NCI-H526 (cell line): ENCODE results near the gene FXYD2.

Source experiments
- DNase-seq, 2 experiments: peaks; one replicate each; lab custom pipeline; 2025; lab: John Stamatoyannopoulos, UW

FXYD2 gene

DNA sequence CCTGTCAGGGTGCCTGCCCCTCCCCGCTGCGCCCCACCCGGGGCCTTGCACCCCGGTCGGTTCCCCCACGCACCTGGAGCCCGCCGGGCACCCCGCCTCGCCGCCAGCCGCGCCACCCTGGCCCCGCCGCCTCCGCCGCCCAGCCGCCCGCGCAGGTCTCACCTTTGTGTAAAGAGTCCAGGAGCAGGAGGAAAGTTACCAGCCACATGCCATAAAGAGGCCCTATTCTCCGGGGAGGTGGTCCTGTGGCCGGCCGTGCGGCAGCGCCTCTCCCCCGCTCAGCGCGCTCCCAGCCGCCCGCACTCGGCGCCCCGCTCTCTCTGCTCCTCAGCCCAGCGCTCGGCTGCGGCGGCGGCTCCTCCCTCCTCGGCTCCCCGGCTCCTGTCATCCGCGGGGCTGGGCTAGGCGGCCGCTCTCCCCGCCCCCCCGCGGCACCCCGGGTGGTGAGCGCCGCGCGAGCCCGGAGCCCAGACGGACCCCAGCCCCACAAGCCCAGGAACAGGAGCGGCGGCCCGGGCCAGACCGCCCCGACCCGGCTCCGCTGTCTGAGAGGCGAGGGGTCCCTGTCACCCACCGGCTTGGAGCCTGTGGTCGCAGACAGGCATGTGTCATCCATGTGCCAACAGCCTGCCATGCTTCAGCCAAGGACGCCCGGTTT lies 27.5 kb downstream of the FXYD2 start, which contains the start of gene DSCAML1:
Gene DSCAML1, minus strand, starts transcription at position 345 of the 658 bp plus-strand sequence. Its CDS starts 137 bp downstream, at position 208.
- peak; percentile 62 to 94 for DNase-seq

DNA sequence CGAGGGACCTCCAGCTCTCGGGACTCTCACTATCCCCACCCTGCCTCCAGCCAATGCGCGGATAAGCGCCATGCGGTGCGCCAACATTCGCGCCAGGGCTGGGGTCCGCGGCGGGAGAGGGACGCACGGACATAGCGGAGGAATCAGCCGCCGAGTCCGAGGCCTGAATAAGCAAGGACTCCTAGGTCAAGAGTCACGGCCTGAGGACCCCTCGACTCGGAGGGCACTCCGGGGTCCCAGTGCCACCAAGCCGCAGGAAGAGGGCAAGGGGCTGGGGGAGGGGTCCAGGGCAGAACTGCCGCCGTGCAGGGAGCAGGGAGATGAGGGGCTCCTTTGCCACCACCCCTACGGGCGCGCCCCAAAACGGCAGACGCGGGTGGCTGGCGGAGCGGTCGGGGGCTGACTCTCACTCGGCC lies 28.1 kb downstream of the FXYD2 start:
- peak in 1 of 2 experiments; percentile 91 for DNase-seq

DNA sequence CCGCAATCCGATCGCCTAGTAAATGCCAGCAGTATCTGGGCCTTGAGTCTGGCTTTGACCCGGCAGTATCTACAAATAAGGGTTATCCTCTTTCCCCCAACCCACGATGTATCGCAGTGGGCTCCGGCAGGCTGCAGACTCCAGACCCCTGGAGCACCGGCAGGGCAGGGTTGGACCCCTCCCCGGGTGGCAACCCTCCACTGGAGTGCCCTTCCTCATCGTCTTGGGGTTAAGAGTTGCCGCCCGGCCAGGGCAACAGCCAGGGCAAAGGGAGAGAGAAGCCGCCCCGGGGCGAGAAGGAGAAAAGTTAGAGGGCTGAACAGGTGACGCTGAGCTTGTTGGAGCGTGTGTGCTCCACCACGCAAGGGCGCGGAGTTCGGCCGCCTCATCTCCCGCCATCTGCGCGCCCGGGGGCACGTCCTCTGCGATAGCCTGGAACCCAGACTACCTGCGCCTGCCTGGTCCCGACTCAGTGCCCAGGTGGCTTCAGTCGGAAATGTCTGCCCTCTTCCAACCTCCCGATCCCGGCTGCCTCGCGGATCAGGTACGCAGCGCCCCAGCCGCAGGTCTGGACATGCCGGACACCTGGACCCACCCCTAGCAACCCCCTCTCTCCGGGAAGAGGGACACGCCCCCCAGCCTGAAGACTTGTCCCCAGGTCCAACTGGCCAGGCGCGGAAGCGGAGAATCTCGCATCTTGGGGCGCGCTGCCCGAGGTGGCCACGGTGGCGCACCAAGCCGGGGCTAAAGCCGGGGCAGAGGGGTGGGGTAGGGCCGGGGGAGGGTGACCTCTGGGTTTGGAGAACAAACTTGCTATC lies 28.7 kb downstream of the FXYD2 start:
- peak; percentile 70 to 93 for DNase-seq

DNA sequence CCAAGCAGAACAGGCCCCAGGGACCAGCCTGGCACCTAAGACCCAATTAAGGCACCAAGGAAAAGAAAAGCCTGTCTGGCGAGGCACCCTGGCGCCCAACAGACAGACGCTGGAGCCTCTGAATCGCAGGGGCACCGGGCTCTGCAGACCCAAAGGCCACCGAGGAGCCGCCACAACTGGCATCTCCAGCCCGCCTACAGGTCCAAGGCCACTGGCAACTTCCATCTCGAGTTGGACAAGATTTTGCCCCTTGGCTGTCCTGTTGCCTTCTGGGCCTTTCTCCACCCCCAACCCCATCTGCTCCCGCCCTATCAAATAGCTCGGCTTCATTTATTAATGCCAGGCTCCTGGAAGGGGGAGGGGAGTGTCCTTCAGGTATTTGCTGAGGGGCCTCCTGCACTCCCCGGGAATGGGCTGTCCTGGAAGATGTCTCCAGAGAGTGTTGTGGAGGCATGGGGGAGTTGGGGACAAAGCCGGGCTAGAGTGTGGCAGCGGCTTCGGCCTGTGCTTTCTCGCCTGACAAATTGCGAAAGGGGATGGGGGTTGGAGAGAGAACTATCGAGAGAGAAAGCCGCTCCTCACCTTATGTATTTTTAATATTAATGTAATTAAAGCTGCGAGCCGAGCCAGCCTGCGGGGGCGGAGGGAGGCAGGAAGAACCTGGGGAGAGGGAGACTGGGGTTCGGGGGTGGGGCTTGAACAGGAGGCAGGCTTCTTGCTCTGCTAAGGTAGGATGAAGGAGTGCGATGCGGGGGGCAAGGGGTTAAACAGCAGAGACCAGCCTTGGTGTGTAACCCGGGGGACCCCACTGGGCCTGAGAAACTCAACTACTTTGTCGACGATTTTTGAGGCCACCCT lies 29.5 kb downstream of the FXYD2 start:
- DNase-seq, result peak; percentile 76 to 85

DNA sequence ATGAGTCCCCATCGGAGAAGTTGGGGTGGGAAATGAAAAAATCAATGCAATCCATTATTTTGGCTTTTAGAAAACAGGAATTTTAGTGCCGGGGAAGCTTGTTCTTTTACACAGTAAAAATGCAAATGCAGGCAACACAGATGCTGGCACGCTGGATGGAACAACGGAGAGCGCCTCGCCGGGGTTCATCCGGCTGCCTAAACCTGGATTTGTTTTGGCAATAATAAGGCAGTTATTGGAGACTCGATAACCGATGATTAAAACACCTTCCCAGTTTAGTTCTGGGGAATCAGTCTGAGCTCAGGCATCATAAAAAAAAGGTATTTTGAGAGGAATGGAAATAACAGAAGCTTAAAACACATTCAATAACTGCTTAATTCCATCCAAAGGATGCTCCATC lies 30.4 kb downstream of the FXYD2 start:
- peak; percentile 67 to 83 for DNase-seq

DNA sequence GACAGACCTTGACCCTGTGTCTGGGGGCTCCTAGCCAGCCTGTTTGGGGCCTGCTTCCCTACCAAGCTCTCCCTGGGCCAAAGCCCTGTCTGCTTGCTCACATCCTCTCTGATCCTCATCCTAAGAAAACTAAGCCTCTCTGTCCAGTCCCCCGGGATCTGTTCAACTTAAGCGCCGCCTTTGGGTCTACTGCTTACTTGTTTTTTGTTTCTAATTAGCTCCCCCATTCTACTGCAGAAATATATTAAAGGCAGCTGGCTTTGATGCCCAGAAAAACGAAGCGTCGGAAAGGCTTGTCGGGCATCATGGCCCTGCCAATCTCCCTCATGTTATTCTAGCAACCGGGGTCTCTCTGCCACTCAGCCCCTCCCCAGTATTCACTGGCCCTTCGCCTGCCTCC lies 31.0 kb downstream of the FXYD2 start:
- DNase-seq, result peak; percentile 60 to 75

DNA sequence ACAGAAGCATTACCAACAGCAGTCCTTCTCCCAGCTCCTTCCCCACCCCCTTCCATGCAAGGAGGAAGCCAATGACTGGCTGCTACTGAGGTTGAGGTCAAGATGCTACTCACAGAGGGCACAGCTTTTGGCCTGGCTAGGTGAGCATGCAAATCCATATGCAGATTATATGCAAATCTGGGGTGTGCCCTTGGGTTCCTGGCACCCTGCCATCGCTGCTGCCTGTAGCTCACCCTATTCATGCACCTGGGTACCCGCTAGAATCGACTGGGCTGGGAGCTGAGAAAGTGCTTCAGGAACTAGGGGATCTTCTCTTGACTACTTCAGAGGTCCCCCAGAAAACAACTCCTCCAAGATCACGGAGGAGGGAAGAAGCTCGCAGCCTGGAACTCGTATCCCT lies 31.6 kb downstream of the FXYD2 start:
- peak; percentile 99 to 100 for DNase-seq

DNA sequence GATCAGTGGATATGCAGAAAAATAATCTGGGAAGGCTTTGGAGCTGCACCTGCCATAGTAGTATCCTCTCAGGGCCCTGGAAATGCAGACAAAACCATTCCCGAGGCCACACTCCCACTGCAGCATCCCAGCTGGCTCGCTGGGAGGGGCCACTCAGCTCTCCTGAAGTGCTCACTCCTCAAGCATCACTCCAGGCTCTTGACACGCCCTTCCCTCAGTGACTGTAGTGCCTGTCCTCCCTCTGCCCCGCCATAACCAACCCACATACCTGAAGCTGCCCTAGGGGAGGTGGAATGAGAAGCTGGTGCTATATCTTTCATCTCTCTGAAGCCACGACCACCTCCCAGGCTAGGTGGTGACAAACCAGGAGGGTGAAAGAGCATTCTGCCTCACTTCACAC lies 32.3 kb downstream of the FXYD2 start:
- peak in 1 of 2 experiments; percentile 45 for DNase-seq

DNA sequence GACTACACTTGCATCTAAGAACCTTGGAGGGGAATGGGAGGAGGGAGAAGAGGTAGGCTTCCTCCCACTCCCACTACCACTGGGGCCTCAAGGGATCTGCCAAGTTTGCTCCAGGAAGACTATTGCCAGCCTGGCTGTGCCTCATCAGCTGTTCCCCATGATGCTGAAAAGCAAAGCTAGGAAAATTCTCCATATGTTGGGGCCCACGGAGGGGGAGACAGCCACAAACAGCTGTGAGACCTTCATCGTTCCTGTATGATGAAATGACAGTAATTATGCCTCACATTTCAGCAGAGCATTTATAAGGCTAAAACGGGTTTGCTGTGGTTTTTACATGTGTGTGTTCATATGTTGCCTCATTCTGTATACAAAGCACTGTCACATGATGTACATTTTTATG lies 34.3 kb downstream of the FXYD2 start:
- no peak for DNase-seq

DNA sequence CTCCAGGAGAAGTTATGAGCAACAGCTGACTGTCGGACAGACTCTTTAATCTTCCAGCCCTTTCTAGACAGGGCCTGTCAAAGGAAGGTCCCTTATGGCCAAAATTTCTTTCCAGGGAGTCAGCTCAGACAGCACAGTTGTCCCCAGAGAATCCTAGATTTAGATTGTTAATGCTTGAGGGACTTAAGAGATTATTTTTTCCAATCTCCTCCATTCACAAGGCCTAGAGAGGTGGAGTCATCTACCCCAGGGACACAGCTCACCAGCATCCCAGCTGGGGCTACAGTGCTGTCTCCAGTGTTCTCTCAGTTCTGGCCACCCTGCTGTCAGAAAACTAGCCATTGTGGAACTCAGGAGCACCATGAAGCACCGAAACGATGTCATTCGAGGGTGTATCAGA lies 35.3 kb downstream of the FXYD2 start:
- DNase-seq, result no peak

DNA sequence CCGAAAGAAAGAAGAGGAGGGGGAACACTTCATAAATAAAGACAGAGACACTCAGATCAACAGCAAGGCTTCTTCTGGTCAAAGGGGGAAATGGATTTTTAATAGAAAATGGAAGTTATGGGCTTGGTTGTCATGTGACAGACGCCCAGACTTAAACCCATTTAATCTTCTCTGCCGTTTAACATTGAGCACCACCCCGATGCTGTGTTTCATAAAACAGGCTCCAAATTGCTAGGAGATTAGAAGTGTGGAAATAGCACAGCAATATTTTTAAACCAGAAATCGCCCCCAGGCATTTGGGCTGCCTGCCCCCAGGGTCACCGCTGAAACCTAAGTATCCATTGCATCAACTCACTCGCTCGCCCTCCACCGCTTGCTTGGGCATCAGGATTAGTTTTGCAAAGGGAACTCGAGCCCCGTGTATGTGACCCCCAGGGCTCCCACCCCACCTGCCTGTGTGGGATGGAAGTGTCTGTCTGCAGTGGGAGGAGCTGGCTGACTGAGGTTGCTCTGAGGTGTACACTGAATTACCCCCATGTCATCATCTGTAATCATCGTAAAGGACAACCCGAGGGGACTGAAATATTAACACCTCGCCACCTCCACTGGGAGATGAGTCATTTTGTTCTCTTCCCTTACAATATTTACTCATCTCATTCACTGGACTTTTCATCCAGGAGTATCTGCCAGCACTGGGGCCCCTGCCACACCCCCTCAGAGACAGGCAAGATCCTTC lies 38.2 kb downstream of the FXYD2 start:
- DNase-seq, result no peak

DNA sequence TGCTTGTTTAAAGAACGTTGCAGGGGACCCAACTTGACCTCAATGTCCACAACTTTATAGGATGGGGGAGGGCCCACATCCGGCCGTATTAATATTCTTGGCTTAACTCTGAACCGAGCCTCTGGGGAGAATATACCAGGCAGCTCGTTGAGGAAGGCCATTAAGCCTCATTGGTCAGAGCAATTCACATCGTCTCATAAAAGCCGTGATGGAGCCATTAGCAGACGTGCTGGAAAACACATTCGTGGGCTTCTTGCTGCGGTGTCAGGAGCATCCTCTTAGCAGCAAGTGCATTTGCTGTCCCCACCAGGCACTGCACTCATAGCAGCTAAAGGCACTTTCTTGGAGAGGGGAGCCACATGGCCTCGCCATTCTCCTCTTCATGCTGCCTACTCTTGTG lies 42.4 kb downstream of the FXYD2 start:
- DNase-seq, result no peak

DNA sequence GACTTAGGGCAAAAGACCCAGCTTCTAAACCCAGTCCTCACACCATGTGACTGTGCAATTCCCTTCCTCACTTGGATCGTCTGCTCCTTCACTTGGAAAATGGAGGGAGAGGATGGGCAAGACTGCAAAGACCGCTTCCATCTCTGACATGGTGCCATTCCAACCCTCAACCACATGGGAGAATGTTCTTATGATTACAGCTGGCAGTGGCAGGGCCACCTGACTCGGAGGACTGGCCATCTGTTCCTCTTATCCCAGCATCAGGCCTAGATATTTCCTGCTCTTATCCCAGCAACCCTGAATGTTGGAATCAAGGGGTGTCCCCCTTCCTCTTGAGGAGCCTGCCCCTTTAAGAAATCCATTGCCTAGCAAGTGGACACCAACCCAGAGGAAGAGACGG lies 42.9 kb downstream of the FXYD2 start:
- DNase-seq, result no peak

DNA sequence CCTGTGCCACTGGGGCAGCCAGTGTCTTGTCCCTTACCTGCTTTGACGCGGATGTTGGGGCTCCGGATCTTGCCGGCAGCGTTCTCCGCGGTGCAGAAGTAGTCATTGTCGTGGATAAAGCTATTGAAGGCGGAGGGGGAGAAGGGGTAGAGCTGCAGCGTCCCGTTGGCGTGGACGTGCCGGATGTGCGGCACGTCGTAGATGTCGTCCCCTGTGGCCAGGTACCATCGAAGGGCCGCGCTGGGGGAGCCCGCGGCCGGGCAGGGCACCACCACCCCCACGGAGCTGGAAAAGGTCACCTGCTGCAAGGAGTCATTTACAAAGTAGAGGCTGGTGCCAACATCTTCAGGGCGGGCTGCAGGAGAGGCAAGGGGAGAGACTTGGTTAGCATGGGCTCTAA lies 44.1 kb downstream of the FXYD2 start:
- DNase-seq, result no peak

DNA sequence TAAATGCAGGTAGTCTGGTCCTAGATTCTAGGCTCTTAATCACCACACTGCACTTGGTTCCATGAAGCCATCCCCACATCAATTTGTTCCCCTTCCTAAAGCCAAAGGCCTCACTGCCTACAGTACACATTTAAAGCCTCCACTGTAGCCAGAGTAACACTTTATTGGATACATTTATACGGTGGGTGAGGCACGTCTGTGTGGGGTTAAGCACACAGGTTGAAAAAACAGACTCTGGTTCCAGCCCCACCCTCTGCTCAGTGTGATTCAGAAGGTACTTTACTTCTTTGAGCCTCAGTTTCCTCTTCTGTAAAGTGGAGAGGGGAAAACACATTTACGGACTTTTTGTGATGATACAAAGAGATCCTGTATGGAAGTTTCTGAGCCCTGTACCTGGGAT lies 50.0 kb downstream of the FXYD2 start:
- DNase-seq, result no peak

DNA sequence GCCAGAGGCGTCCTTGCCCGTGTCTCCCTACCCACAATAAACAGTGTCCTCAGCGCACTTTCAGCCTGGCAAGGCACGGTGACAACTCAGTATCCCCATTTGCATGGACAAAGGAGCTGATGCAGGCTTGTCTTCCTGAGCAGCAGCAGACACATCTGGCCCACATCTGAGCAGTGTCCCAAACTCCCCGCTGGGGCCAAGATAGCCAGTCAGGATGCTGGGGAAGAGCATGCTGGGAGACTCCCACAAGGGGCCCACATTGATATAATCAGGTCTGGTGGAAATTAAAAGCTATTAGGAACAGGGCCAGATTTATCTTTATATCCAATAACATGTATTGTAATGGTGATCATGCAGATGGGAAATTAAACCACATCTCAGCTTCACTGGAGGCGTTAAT lies 52.2 kb downstream of the FXYD2 start:
- no peak for DNase-seq

DNA sequence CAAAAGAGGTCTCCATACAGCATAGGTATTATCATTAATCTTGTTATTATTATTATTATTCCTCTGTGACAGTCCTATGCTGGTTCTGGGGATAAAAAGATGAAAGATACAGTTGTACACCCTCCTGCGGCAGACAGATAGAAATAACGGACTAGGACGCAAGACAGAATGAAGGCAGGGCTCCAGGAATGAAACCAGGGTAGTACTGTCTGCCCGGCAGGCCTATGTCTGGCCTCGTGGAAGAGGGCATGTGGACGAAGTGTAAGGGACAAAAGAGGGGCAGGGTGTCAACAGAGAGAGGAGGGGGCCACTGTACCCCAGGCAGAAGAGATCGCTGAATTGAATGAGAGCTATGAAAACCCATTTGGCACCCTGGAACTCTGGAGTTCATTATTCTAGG lies 52.7 kb downstream of the FXYD2 start:
- DNase-seq, result no peak

DNA sequence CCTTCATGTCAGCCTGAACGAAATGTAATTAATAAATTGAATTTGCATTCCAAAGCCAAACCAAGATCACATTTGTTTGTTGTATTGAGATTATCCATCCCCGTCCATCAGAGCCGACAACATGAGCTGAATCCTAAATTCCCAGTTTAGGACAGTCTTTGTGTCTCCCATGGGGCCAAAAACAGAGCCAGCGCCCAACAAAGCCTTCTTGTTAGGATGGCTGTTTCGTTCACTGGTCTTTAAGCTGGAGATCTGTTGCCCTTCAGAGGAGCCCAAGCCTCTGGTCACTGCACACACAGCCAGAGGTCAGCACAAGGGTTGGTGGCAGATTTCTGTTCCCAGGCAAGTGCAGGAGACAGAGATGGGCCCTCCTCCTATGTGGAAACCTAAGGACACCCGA lies 53.3 kb downstream of the FXYD2 start:
- no peak for DNase-seq

DNA sequence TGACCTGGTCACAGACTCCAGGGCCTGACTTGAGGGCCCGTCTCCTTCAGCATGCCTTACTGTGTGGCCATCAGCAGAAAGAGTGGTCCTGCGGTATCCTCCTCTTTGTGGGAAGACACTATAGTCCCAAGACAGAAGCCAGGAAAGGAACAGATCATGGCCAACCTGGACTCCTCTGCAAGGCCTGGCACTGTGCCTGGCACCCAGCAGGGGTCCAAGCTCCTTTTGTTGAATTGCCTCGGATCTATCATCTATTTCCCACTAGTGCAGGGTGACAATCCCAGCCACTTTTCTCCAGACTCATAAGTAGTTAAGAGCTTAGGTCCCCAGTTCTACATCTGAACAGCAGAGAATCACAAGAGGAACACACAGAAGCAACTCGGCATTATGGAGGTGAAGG lies 54.5 kb downstream of the FXYD2 start:
- no peak for DNase-seq
